A673 (cell line): ENCODE measurements around the gene AGBL4. TPM values are rescaled to one million over a fixed set of nuclear protein-coding genes. Genes with fewer than 3 reads are reported as not detected.

Experiments used
- BruUV-seq: library from RNA; stranded (reverse); fragments of 400-500 nt; replicated peaks from 2 replicates; lab custom pipeline; 2021; lab: Mats Ljungman, UMichigan
- CTCF ChIA-PET: fragments of 300-600 bp; sonication (Branson Sonifier 250); formaldehyde crosslinking; loops from one replicate; lab custom pipeline; 2022; ENCODE audit warnings: antibody characterized with exemption; lab: Charles Lee
- POLR2A ChIA-PET: fragments of 300-600 bp; sonication (Branson Sonifier 250); formaldehyde crosslinking; loops from one replicate; lab custom pipeline; 2022; ENCODE audit warnings: antibody characterized with exemption; ENCODE audit not compliant: low non-redundant PET; lab: Charles Lee
- DNase-seq: peaks from one replicate; pipeline ENCODE4 v3.0.0-alpha.2; 2015; ENCODE audit warnings: low spot score
- H3K27ac ChIP-seq: fragments of 200-600 bp; sonication (generic); 2 replicates; pipeline ENCODE4 v1.5.1; 2016; ENCODE audit warnings: mixed run types, low read depth, mild to moderate bottlenecking, mixed read lengths, antibody characterized with exemption, low read length; ENCODE audit not compliant: poor library complexity, severe bottlenecking
- H3K27me3 ChIP-seq: fragments of 200-600 bp; sonication (generic); replicated peaks from 2 replicates; pipeline ENCODE4 v1.6.1; 2017; ENCODE audit warnings: mixed run types, low read depth, mild to moderate bottlenecking, mixed read lengths, antibody characterized with exemption, low read length; ENCODE audit not compliant: insufficient read depth, poor library complexity
- H3K36me3 ChIP-seq: fragments of 200-600 bp; sonication (generic); 2 replicates; pipeline ENCODE4 v1.6.1; 2016; ENCODE audit warnings: mixed run types, mild to moderate bottlenecking, mixed read lengths, antibody characterized with exemption, low read length; ENCODE audit not compliant: insufficient read depth, poor library complexity, severe bottlenecking
- H3K4me1 ChIP-seq: fragments of 200-600 bp; sonication (generic); 2 replicates; pipeline ENCODE4 v1.6.1; 2017; ENCODE audit warnings: mixed run types, mild to moderate bottlenecking, mixed read lengths, antibody characterized with exemption, low read length; ENCODE audit not compliant: insufficient read depth, poor library complexity, severe bottlenecking
- H3K4me3 ChIP-seq: fragments of 200-600 bp; sonication (generic); 2 replicates; pipeline ENCODE4 v1.5.1; 2016; ENCODE audit warnings: low read depth, mixed run types, mild to moderate bottlenecking, mixed read lengths, low read length; ENCODE audit not compliant: poor library complexity, severe bottlenecking
- H3K9me3 ChIP-seq: fragments of 200-600 bp; sonication (generic); 2 replicates; pipeline ENCODE4 v1.6.1; 2016; ENCODE audit warnings: mixed run types, low read depth, mild to moderate bottlenecking, mixed read lengths, antibody characterized with exemption, low read length; ENCODE audit not compliant: poor library complexity, severe bottlenecking
- EZH2 ChIP-seq: fragments of 200-600 bp; sonication (generic); IDR thresholded peaks from 2 replicates; pipeline ENCODE4 v1.6.1; 2017; ENCODE audit warnings: borderline replicate concordance, low read depth, mild to moderate bottlenecking, mixed read lengths, antibody characterized with exemption, low read length; ENCODE audit not compliant: poor library complexity, severe bottlenecking
- intact Hi-C: fragments of 100-400 bp; cut with micrococcal nuclease; formaldehyde crosslinking; loops from one replicate; pipeline ENCODE4 v1.10.0; 2022; ENCODE audit not compliant: unreplicated experiment
- total RNA-seq: library from RNA; stranded (reverse); gene quantifications from 2 replicates; pipeline ENCODE4 v1.2.3, GENCODE V29; 2021
- TF ChIP-seq, protein P1 (sequence below): fragments of 300-800, 200-600 bp; sonication (generic); conservative IDR thresholded peaks from 2 replicates; pipeline ENCODE4 v1.5.1; 2017; ENCODE audit warnings: low read depth, mild to moderate bottlenecking, antibody characterized with exemption, low read length, moderate library complexity, mixed read lengths

Gene AGBL4
- total RNA-seq, 1 experiment from 2014 or later: 0.32 TPM

DNA sequence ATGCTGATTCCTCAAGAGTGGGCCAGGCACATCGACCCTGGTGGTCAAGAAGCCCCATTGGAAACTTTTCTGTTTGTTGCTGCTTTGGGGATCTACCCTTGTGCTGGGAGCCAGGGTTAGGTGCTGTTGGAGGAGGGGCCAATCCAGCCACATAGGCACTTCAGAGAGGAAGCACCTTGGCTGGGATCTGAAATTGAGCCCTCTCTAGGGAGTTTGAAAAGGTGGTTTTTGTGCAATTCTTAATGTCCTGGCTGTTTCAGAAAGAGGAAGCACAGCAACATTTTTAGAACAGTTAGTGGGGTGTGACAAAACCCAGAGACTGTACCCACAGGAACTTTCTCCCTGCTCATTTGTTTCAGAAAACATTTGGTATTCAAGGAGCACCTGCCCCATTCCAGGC lies 1229.9 kb downstream of the AGBL4 start:
- no TSS peak for BruUV-seq
- DNase-seq: no peak
- intact Hi-C loops: no loop called here
- no peaks in the 10 kb centered on the region for H3K27me3 ChIP-seq
- H3K36me3 ChIP-seq: no peaks in the 10 kb centered on the region
- CTCF ChIA-PET: no interaction called here
- H3K4me3 ChIP-seq: no peak overlapping the region
- POLR2A ChIA-PET: no interaction called here
- H3K4me1 ChIP-seq: no peaks in the 10 kb centered on the region
- no peak overlapping the region for H3K27ac ChIP-seq
- TF ChIP-seq EZH2: no peak
- TF ChIP-seq, protein P1, sequence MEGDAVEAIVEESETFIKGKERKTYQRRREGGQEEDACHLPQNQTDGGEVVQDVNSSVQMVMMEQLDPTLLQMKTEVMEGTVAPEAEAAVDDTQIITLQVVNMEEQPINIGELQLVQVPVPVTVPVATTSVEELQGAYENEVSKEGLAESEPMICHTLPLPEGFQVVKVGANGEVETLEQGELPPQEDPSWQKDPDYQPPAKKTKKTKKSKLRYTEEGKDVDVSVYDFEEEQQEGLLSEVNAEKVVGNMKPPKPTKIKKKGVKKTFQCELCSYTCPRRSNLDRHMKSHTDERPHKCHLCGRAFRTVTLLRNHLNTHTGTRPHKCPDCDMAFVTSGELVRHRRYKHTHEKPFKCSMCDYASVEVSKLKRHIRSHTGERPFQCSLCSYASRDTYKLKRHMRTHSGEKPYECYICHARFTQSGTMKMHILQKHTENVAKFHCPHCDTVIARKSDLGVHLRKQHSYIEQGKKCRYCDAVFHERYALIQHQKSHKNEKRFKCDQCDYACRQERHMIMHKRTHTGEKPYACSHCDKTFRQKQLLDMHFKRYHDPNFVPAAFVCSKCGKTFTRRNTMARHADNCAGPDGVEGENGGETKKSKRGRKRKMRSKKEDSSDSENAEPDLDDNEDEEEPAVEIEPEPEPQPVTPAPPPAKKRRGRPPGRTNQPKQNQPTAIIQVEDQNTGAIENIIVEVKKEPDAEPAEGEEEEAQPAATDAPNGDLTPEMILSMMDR: no peak
- no peaks in the 10 kb centered on the region for H3K9me3 ChIP-seq

DNA sequence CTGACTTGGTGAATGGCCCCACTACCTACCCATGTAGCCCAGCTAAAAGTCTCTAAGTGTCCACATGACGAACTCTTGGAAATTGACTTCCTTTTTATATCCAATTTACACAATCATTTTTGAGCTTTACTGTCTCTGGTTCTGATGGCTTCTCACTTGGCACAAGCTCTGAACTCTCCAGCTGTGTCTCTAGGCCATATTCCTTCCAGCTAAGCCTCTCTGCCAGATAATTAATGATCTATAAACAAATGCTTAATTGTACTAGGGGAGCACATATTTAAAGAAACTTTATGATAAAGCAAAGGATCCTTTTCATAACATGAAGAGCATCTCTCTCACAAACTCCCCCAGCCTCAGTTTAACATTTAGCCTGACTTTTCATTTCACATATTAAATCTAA lies 1230.8 kb downstream of the AGBL4 start:
- no peak for TF ChIP-seq EZH2
- TF ChIP-seq, protein P1: no peak
- Histone ChIP-seq H3K4me1 (no peaks in the 10 kb centered on the region), H3K4me3 (no peak overlapping the region), H3K36me3 (no peaks in the 10 kb centered on the region), H3K9me3 (no peaks in the 10 kb centered on the region), H3K27me3 (no peaks in the 10 kb centered on the region), H3K27ac (no peak overlapping the region)
- no TSS peak for BruUV-seq
- DNase-seq: no peak
- intact Hi-C loops: no loop called here
- ChIA-PET POLR2A (no interaction called here), CTCF (no interaction called here)

GRCh38 chr1:48790397-48790796 lies 1233.4 kb downstream of the AGBL4 start:
- POLR2A ChIA-PET: no interaction called here
- intact Hi-C loops: no loop called here
- H3K27ac ChIP-seq: no peak overlapping the region
- CTCF ChIA-PET: no interaction called here
- BruUV-seq: no TSS peak
- DNase-seq: no peak
- no peaks in the 10 kb centered on the region for H3K27me3 ChIP-seq
- no peak overlapping the region for H3K4me3 ChIP-seq
- no peaks in the 10 kb centered on the region for H3K4me1 ChIP-seq
- TF ChIP-seq EZH2: no peak
- TF ChIP-seq, protein P1: no peak
- H3K9me3 ChIP-seq: no peaks in the 10 kb centered on the region
- no peaks in the 10 kb centered on the region for H3K36me3 ChIP-seq
